Measurements from ENCODE around the gene DET1.

GRCh38 chr15:88463870-88464532, 82.5 kb downstream of the DET1 start:
- TF ChIP-seq CTCF (IDR thresholded peaks at IDR 0.05) (no peak), POLR2A (IDR thresholded peaks at IDR 0.05) (no peak), EP300 (IDR thresholded peaks at IDR 0.05) (no peak), POLR2AphosphoS5 (IDR thresholded peaks at IDR 0.05) (no peak)

All from suprapubic skin (tissue), 4 donors.